Lower leg skin (tissue), 3 donors: ENCODE measurements around the gene SH3RF2.

Experiments used
- POLR2A ChIP-seq, 2 donors: fragments of 450-650 bp; IDR thresholded peaks; one replicate each; pipeline ENCODE4 v1.6.1; 2016 to 2017; ENCODE audit warnings: antibody characterized with exemption in 2 of 2, mild to moderate bottlenecking in 1 of 2, moderate library complexity in 1 of 2
- TF ChIP-seq, protein P1 (sequence below), 3 donors: fragments of 450-650 bp; IDR thresholded peaks; one replicate each; pipeline ENCODE4 v1.5.1; 2016; ENCODE audit warnings: antibody characterized with exemption in 3 of 3, mild to moderate bottlenecking in 3 of 3, moderate library complexity in 2 of 3

DNA sequence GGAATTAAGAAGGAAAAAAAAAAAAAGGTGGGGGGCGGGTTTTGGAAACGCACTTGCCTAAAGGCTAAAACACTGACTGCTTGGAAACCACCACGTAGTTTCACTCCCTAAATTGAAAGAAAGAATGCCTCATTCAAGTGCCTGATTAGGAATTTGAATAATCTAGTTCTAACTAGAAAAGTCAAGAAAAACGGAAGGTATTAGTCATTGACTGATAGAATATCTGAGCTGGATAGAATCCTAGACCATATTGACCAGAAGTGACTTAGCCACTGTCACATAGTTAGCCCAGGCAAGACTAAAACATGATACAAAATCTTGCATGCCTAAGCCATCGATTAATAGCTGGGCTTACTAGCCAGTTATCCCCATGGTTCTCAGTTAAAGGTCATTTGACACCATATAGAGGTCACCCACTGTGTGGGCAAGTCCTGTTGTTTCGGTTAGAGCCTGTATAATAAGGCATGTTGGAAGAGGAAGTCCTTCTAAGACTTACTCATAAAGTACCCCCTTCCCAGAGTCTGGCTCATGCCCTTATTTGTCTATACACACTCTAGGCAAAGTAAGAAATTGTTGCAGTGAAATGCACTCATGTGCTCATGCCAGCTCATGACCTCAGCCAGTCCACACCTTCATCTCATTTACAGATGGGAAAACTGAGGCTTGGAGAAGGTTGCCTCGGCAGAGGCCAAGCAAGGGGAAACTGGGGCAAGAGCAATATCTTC lies 40.2 kb downstream of the SH3RF2 start:
- no peak for TF ChIP-seq POLR2A (IDR thresholded peaks at IDR 0.05)
- TF ChIP-seq, protein P1, sequence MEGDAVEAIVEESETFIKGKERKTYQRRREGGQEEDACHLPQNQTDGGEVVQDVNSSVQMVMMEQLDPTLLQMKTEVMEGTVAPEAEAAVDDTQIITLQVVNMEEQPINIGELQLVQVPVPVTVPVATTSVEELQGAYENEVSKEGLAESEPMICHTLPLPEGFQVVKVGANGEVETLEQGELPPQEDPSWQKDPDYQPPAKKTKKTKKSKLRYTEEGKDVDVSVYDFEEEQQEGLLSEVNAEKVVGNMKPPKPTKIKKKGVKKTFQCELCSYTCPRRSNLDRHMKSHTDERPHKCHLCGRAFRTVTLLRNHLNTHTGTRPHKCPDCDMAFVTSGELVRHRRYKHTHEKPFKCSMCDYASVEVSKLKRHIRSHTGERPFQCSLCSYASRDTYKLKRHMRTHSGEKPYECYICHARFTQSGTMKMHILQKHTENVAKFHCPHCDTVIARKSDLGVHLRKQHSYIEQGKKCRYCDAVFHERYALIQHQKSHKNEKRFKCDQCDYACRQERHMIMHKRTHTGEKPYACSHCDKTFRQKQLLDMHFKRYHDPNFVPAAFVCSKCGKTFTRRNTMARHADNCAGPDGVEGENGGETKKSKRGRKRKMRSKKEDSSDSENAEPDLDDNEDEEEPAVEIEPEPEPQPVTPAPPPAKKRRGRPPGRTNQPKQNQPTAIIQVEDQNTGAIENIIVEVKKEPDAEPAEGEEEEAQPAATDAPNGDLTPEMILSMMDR (IDR thresholded peaks at IDR 0.05): no peak
